ENCODE measurements around the gene KIT. TPM values are rescaled to one million over a fixed set of nuclear protein-coding genes. Genes with fewer than 3 reads are reported as not detected.

The KIT gene
- total and polyA plus RNA-seq, 2 of the 4 experiments (the other 2 are of a cell fraction) = 3.3 to 5.9 TPM

DNA sequence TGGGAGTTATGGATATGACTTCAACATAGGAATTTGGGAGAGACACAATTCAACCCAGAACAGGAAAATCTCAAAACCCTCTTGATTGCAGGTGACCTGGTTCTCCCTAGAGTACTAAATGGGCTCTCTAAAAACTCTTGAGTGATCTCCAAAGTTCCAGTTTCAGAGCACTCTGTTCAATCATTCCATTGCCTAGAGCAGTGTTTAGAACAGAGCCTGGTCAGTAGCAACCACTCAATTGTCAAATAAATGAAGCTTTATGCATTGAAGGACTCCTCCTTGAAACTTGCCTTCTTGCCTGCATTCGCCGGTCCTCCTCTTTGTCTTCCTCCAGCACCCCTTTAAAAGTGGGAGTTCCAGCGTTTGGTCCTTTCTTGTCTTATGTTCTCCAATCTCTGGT, 85.8 kb downstream of the KIT start:
- no peak overlapping the region for H3K27ac ChIP-seq (ENCODE audit: insufficient read depth, low read length)
- no peaks in the 10 kb centered on the region for H3K4me1 ChIP-seq (ENCODE audit: control insufficient read depth, insufficient read depth, low read length)
- no peak overlapping the region for H3K4ac ChIP-seq (ENCODE audit: low read depth, low read length)
- no peak overlapping the region for H4K8ac ChIP-seq (ENCODE audit: low read depth in 2 of 2, low read length in 2 of 2)
- H2BK20ac ChIP-seq (ENCODE audit: low read depth, low read length) = no peak overlapping the region
- H3K4me2 ChIP-seq (ENCODE audit: low read depth, low read length) = no peak overlapping the region
- no peaks in the 10 kb centered on the region; the same call in 1 of the 2 replicates for H3K27me3 ChIP-seq (ENCODE audit: control insufficient read depth, insufficient read depth, low read length)
- no peak overlapping the region for H3K14ac ChIP-seq (replicated peaks; ENCODE audit: low read depth, low read length)
- no peak overlapping the region for H2AK5ac ChIP-seq (ENCODE audit: low read depth, low read length)
- CTCF ChIA-PET = no interaction called here
- intact Hi-C loops (cut with micrococcal nuclease) (no loop called here), in situ Hi-C loops (cut with MboI; ENCODE audit: low sequenced_read_pairs) (no loop called here), dilution Hi-C loops (cut with HindIII; ENCODE audit: low sequenced_read_pairs, unreplicated experiment) (no loop called here)
- H3K36me3 ChIP-seq (ENCODE audit: control insufficient read depth, insufficient read depth, low read length) = peaks cover 1% of the 10 kb centered on the region; the same call in 1 of the 2 replicates
- H3K9me1 ChIP-seq (ENCODE audit: insufficient read depth, low read length) = no peaks in the 10 kb centered on the region
- no peak overlapping the region for H2BK5ac ChIP-seq (ENCODE audit: low read depth, low read length, poor library complexity, severe bottlenecking)
- no peak overlapping the region for H2BK15ac ChIP-seq (ENCODE audit: low read depth, low read length)
- H4K5ac ChIP-seq (ENCODE audit: low read depth, low read length) = no peak overlapping the region
- peaks cover 3% of the 10 kb centered on the region; the same call in 1 of the 2 replicates for H3K9me3 ChIP-seq (ENCODE audit: control insufficient read depth, insufficient read depth, low read length)
- no TSS peak for BruUV-seq (replicated peaks)
- H2BK120ac ChIP-seq (ENCODE audit: low read depth, low read length) = no peak overlapping the region
- no peak for ATAC-seq (ENCODE audit: low read depth)
- H3K4me3 ChIP-seq (ENCODE audit: insufficient read depth, low read depth, low read length) = no peak overlapping the region
- no peak for DNase-seq
- no peak overlapping the region for H3K18ac ChIP-seq (ENCODE audit: low read depth, low read length)
- H2AK9ac ChIP-seq (replicated peaks; ENCODE audit: low read depth, low read length, poor library complexity) = no peak overlapping the region
- H3K23ac ChIP-seq (ENCODE audit: low read depth, low read length) = no peak overlapping the region
- POLR2A ChIA-PET (ENCODE audit: unreplicated experiment) = no interaction called here
- H4K91ac ChIP-seq (ENCODE audit: insufficient read depth, low read depth, low read length) = no peak overlapping the region
- H2AFZ ChIP-seq (replicated peaks; ENCODE audit: low read length, poor library complexity) = no peak overlapping the region
- no peaks in the 10 kb centered on the region for H4K20me1 ChIP-seq (ENCODE audit: insufficient read depth, low read length)
- no peaks in the 10 kb centered on the region for H3K79me1 ChIP-seq (ENCODE audit: low read depth in 1 of 2, low read length in 2 of 2)
- no CpG with 5 or more reads among the region's 3 CpGs for WGBS, 2 experiments (ENCODE audit: extremely low coverage in 2 of 2, insufficient read length in 1 of 2)
- no peak overlapping the region for H3K56ac ChIP-seq (ENCODE audit: extremely low read depth, insufficient read depth, low read length)
- no peak overlapping the region for H3K9ac ChIP-seq (ENCODE audit: low read depth, low read length)
- TF ChIP-seq, protein P1, sequence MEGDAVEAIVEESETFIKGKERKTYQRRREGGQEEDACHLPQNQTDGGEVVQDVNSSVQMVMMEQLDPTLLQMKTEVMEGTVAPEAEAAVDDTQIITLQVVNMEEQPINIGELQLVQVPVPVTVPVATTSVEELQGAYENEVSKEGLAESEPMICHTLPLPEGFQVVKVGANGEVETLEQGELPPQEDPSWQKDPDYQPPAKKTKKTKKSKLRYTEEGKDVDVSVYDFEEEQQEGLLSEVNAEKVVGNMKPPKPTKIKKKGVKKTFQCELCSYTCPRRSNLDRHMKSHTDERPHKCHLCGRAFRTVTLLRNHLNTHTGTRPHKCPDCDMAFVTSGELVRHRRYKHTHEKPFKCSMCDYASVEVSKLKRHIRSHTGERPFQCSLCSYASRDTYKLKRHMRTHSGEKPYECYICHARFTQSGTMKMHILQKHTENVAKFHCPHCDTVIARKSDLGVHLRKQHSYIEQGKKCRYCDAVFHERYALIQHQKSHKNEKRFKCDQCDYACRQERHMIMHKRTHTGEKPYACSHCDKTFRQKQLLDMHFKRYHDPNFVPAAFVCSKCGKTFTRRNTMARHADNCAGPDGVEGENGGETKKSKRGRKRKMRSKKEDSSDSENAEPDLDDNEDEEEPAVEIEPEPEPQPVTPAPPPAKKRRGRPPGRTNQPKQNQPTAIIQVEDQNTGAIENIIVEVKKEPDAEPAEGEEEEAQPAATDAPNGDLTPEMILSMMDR (conservative IDR thresholded peaks at IDR 0.05; ENCODE audit: low read depth, low read length) = no peak
- TF ChIP-seq MXI1 (IDR thresholded peaks at IDR 0.05; ENCODE audit: borderline replicate concordance, low read depth, low read length) = no peak
- TF ChIP-seq, protein P2, sequence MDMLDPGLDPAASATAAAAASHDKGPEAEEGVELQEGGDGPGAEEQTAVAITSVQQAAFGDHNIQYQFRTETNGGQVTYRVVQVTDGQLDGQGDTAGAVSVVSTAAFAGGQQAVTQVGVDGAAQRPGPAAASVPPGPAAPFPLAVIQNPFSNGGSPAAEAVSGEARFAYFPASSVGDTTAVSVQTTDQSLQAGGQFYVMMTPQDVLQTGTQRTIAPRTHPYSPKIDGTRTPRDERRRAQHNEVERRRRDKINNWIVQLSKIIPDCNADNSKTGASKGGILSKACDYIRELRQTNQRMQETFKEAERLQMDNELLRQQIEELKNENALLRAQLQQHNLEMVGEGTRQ (IDR thresholded peaks at IDR 0.05; ENCODE audit: low read depth, low read length) = no peak

Measured in IMR-90 (cell line).